Measurements from ENCODE around the gene CARD10.

CARD10 gene

DNA sequence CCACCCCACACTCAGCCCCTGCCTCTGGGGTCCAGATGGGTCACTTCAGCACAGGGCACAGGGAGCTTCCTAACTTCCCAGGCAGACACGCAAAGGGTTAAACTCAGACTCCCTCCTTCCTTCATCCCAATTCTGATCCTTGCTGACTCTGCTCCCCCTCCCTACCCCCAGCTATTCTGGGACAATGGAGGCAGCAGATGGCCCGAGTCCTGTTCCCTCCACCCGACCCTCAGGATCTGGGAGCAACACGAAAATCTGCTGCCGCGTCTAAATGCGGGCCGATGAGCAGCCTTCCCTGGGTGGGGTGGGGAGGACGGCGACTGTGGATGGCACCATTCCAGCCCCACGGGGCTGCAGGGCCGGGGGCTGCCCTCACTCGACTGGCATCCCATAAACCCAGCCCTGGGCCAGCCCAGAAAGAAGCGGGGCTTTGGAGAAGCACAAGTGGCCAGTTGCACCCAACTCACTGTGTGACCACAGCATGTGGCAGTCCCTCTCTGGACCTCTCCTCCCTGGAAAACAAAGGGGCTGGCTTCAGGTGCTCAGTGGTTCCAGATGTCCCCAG is 51.7 kb downstream of the CARD10 start:
- Histone ChIP-seq H4K20me1 (ENCODE audit: insufficient read depth, low read length, poor library complexity, severe bottlenecking) (no peaks in the 10 kb centered on the region), H3K4me1 (ENCODE audit: insufficient read depth, low read length, poor library complexity, severe bottlenecking) (no peaks in the 10 kb centered on the region), H3K9me3 (ENCODE audit: insufficient read depth, low read depth, low read length) (no peaks in the 10 kb centered on the region), H3K4me2 (ENCODE audit: low read depth, low read length, poor library complexity, severe bottlenecking) (no peak overlapping the region), H3K9me2 (replicated peaks; ENCODE audit: low read depth, low read length) (no peaks in the 10 kb centered on the region), H3K36me3 (ENCODE audit: insufficient read depth, low read length) (peaks cover 9% of the 10 kb centered on the region; the same call in 1 of the 2 replicates), H3F3A (ENCODE audit: low read depth) (no peaks in the 10 kb centered on the region), H3K27me3 (ENCODE audit: insufficient read depth, low read length, poor library complexity, severe bottlenecking) (no peaks in the 10 kb centered on the region), H2AFZ (ENCODE audit: low read length) (no peak overlapping the region), H3K9ac (ENCODE audit: low read depth, low read length, poor library complexity, severe bottlenecking) (no peak overlapping the region), H3K79me2 (ENCODE audit: insufficient read depth, low read length) (no peaks in the 10 kb centered on the region), H3K4me3 (ENCODE audit: low read length, poor library complexity, severe bottlenecking) (no peak overlapping the region)
- no peak for TF ChIP-seq EZH2phosphoT487 (IDR thresholded peaks at IDR 0.05; ENCODE audit: borderline replicate concordance)
- TF ChIP-seq, protein P1, sequence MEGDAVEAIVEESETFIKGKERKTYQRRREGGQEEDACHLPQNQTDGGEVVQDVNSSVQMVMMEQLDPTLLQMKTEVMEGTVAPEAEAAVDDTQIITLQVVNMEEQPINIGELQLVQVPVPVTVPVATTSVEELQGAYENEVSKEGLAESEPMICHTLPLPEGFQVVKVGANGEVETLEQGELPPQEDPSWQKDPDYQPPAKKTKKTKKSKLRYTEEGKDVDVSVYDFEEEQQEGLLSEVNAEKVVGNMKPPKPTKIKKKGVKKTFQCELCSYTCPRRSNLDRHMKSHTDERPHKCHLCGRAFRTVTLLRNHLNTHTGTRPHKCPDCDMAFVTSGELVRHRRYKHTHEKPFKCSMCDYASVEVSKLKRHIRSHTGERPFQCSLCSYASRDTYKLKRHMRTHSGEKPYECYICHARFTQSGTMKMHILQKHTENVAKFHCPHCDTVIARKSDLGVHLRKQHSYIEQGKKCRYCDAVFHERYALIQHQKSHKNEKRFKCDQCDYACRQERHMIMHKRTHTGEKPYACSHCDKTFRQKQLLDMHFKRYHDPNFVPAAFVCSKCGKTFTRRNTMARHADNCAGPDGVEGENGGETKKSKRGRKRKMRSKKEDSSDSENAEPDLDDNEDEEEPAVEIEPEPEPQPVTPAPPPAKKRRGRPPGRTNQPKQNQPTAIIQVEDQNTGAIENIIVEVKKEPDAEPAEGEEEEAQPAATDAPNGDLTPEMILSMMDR (conservative IDR thresholded peaks at IDR 0.05; ENCODE audit: low read length) = no peak

DNA sequence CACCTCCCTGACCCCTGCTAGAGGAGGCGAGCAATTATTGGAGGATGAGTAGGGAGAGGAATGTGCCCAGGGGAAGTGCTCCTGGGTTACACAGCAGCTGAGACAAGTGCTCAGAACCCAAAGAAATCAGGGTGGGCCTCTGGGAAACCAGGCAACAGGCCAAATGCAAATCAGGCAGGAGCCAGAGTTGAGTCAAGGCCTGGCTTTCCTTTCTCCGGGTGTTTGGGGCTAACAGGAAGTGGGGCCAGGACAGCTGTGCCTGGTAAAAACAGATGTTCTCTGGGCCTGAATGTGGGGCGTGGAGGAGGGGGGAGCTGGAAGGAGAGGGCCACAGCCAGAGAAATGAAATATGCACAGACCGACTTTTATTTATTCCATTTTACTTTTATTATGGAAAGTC is 55.0 kb downstream of the CARD10 start:
- no peaks in the 10 kb centered on the region for H3K9me2 ChIP-seq (replicated peaks; ENCODE audit: low read depth, low read length)
- H3K79me2 ChIP-seq (ENCODE audit: insufficient read depth, low read length) = no peaks in the 10 kb centered on the region
- H3K36me3 ChIP-seq (ENCODE audit: insufficient read depth, low read length) = peaks cover 9% of the 10 kb centered on the region; the same call in 1 of the 2 replicates
- H3K27me3 ChIP-seq (ENCODE audit: insufficient read depth, low read length, poor library complexity, severe bottlenecking) = no peaks in the 10 kb centered on the region
- H3F3A ChIP-seq (ENCODE audit: low read depth) = no peaks in the 10 kb centered on the region
- no peak overlapping the region for H3K9ac ChIP-seq (ENCODE audit: low read depth, low read length, poor library complexity, severe bottlenecking)
- H2AFZ ChIP-seq (ENCODE audit: low read length) = no peak overlapping the region
- H3K4me2 ChIP-seq (ENCODE audit: low read depth, low read length, poor library complexity, severe bottlenecking) = no peak overlapping the region
- H3K4me1 ChIP-seq (ENCODE audit: insufficient read depth, low read length, poor library complexity, severe bottlenecking) = no peaks in the 10 kb centered on the region
- no peak overlapping the region for H3K4me3 ChIP-seq (ENCODE audit: low read length, poor library complexity, severe bottlenecking)
- H4K20me1 ChIP-seq (ENCODE audit: insufficient read depth, low read length, poor library complexity, severe bottlenecking) = no peaks in the 10 kb centered on the region
- TF ChIP-seq, protein P1 (conservative IDR thresholded peaks at IDR 0.05; ENCODE audit: low read length) = no peak
- TF ChIP-seq EZH2phosphoT487 (IDR thresholded peaks at IDR 0.05; ENCODE audit: borderline replicate concordance) = no peak
- H3K9me3 ChIP-seq (ENCODE audit: insufficient read depth, low read depth, low read length) = no peaks in the 10 kb centered on the region

DNA sequence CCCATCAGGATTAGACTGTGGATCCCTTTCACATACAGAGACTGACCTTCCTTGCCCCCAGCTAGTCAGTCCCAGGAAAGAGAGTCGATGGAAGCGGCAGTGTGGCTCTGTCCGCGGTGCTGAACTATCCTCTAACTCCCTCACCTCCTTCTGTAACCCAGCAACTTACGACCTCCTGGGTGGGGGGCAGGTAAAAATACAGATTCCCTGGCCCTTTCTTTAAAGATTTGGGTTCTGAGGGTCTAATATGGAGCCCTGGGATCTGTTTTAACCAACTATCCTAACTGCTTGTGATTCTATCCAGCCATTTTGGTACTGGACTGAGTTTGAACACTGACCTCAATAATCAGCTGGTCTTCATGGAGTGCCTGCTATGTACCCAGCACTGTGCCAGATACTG is 56.2 kb downstream of the CARD10 start:
- Histone ChIP-seq H3K9me2 (replicated peaks; ENCODE audit: low read depth, low read length) (no peaks in the 10 kb centered on the region), H3K4me1 (ENCODE audit: insufficient read depth, low read length, poor library complexity, severe bottlenecking) (no peaks in the 10 kb centered on the region), H4K20me1 (ENCODE audit: insufficient read depth, low read length, poor library complexity, severe bottlenecking) (no peaks in the 10 kb centered on the region)

More for the DNA sequence above, 56.2 kb downstream of the CARD10 start:
- Histone ChIP-seq H3K4me3 (ENCODE audit: low read length, poor library complexity, severe bottlenecking) (no peak overlapping the region), H3K27me3 (ENCODE audit: insufficient read depth, low read length, poor library complexity, severe bottlenecking) (no peaks in the 10 kb centered on the region), H3F3A (ENCODE audit: low read depth) (no peaks in the 10 kb centered on the region), H3K9ac (ENCODE audit: low read depth, low read length, poor library complexity, severe bottlenecking) (no peak overlapping the region), H3K4me2 (ENCODE audit: low read depth, low read length, poor library complexity, severe bottlenecking) (no peak overlapping the region), H2AFZ (ENCODE audit: low read length) (no peak overlapping the region), H3K36me3 (ENCODE audit: insufficient read depth, low read length) (peaks cover 6% of the 10 kb centered on the region; the same call in 1 of the 2 replicates), H3K79me2 (ENCODE audit: insufficient read depth, low read length) (no peaks in the 10 kb centered on the region), H3K9me3 (ENCODE audit: insufficient read depth, low read depth, low read length) (no peaks in the 10 kb centered on the region)
- TF ChIP-seq, protein P1 (conservative IDR thresholded peaks at IDR 0.05; ENCODE audit: low read length) = no peak
- no peak for TF ChIP-seq EZH2phosphoT487 (IDR thresholded peaks at IDR 0.05; ENCODE audit: borderline replicate concordance)

Measured in Loucy (cell line).